ENCODE measurements around the gene MAP3K5.

DNA sequence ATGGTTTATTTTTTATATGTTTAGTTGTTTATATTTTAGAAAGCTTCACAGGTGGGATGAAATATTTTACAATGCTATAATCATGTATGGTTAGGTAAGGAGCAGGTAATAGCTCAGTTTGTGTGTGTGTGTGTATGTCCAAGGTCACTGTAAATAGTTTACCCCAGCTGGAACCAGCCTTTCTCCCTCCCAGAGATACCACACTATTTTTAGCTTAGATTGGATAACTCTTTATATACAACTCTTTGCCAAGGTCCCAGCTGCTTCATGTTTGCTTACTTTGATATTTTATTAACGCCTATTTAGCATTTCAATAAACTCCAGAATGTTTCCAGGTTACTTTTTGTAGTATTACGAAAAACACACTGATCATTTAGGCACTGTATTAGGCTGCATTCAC lies 28.3 kb upstream of the MAP3K5 start:
- TF ChIP-seq EZH2 (IDR thresholded peaks at IDR 0.05; ENCODE audit: low read depth, low read length, severe bottlenecking): no peak
- no peak for TF ChIP-seq RXRA (IDR thresholded peaks at IDR 0.05; ENCODE audit: insufficient read depth, low read depth, low read length)
- TF ChIP-seq, protein P1, sequence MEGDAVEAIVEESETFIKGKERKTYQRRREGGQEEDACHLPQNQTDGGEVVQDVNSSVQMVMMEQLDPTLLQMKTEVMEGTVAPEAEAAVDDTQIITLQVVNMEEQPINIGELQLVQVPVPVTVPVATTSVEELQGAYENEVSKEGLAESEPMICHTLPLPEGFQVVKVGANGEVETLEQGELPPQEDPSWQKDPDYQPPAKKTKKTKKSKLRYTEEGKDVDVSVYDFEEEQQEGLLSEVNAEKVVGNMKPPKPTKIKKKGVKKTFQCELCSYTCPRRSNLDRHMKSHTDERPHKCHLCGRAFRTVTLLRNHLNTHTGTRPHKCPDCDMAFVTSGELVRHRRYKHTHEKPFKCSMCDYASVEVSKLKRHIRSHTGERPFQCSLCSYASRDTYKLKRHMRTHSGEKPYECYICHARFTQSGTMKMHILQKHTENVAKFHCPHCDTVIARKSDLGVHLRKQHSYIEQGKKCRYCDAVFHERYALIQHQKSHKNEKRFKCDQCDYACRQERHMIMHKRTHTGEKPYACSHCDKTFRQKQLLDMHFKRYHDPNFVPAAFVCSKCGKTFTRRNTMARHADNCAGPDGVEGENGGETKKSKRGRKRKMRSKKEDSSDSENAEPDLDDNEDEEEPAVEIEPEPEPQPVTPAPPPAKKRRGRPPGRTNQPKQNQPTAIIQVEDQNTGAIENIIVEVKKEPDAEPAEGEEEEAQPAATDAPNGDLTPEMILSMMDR (IDR thresholded peaks at IDR 0.05; ENCODE audit: control extremely low read depth in 1 of 3, insufficient read depth in 1 of 3, low read depth in 1 of 3, low read length in 3 of 3): no peak
- no peak for TF ChIP-seq TAF1 (IDR thresholded peaks at IDR 0.05; ENCODE audit: low read depth, low read length)
- TF ChIP-seq RFX5 (IDR thresholded peaks at IDR 0.05; ENCODE audit: borderline replicate concordance, low read depth, low read length): no peak
- no peak for TF ChIP-seq POLR2AphosphoS5 (IDR thresholded peaks at IDR 0.05; ENCODE audit: low read depth, low read length)
- TF ChIP-seq EP300 (IDR thresholded peaks at IDR 0.05; ENCODE audit: borderline replicate concordance in 1 of 2, low read depth in 2 of 2, low read length in 2 of 2): no peak
- no peak for TF ChIP-seq SRF (IDR thresholded peaks at IDR 0.05; ENCODE audit: low read depth, low read length)

Data from H1 (cell line).